HG02852 (cell line): Measurements from ENCODE around the gene PKM.

ENCODE experiments used
- ATAC-seq: cut with Tn5 transposase; IDR thresholded peaks from one replicate; pipeline ENCODE4 v1.9.1; 2021; ENCODE audit warnings: mild to moderate bottlenecking, moderate library complexity; ENCODE audit not compliant: unreplicated experiment

Gene PKM

DNA sequence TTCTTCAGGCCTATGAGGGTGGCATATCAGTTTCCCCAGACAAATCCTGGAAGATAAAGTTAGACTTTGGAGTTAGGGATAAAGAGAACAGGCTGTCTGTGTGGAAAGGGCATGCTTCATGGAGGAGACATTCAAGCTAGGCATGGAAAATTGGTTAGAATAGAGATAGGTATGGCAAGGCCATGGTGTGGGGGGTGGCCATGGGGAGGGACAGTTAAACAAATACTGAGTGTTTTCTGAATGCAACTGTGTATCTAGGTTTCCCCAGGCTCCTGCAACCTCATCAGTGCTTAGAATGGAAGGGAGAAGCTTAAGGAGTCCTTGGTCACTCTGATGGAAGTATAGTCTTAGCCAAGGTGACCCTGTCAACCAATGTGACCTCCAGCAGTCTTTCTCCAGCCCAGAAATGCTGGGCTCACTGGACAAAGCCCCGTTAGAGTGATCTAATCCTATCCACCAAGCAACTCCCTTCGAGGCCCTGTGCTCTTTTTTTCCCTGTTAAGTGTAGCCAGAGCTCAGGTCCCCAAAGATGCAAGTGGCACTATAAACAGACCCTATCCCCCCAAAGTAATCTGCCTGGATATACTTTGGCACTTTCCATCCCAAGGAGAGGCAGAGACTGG is 5.5 kb upstream of the PKM start:
- no peak for ATAC-seq

DNA sequence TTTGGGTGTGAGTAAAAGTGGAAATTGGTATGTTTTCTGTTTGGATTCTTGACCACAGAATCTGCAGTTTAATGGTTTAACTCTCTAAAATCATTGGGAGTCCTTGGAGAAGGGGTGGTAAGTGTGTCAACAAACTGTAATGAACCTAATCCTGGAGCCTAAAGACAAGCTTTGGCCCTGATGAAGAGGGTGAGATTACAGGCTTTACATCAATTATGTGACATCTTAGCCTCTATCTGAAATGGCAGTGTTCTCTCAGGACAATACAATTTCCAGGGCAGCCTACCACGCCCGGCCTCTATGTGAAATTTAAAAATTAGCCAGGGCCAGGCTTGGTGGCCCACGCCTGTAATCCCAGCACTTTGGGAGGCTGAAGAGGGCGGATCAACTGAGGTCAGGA is 4.3 kb upstream of the PKM start:
- ATAC-seq: no peak

DNA sequence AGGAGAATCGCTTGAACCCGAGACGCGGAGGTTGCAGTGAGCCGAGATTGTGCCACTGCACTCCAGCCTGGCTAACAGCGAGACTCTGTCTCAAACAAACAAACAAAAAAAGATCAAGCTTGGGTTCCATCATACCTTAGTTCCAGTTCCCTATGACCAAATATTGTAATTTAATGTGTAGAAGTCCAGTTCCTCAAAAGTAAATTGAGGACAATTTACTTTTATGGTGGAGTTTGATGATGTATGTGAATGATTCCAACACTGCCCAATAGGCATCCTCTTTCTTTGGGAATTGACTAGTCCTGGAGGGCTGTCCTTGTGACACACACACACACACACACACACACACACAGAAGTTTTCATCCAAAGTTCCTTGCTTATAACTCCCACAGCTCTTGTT is 2.8 kb upstream of the PKM start:
- no peak for ATAC-seq

DNA sequence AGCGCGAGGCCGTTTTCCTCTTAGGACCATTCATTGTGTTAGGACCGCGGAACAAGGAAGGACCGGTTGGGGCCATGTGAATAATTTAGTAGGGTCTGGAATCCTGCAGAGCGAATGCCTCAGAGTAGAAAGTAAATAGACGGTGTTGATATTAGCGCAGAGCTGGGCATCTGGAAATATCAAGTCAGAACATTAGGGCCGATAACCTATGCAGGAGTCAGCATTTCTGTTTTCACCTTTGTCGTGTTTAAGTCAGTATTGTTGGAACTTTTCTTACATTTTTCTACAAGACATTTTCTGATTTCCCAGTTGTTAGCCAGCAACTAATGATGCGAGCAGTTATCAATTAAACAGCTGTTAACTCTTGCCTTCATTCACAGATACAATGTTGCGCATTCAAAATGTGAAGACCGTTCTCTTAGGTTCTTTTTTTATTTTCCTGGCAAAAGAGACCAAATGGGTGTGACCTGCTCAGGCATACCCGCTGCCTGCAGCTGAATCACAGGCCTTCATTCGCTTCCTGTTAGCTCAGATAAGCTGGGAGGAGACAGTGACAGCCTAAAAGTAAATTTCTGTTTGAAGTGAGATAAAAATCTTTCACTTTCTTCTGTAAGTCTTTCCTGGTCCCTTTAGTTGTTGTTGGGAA is 966 bp upstream of the PKM start:
- ATAC-seq: no peak

DNA sequence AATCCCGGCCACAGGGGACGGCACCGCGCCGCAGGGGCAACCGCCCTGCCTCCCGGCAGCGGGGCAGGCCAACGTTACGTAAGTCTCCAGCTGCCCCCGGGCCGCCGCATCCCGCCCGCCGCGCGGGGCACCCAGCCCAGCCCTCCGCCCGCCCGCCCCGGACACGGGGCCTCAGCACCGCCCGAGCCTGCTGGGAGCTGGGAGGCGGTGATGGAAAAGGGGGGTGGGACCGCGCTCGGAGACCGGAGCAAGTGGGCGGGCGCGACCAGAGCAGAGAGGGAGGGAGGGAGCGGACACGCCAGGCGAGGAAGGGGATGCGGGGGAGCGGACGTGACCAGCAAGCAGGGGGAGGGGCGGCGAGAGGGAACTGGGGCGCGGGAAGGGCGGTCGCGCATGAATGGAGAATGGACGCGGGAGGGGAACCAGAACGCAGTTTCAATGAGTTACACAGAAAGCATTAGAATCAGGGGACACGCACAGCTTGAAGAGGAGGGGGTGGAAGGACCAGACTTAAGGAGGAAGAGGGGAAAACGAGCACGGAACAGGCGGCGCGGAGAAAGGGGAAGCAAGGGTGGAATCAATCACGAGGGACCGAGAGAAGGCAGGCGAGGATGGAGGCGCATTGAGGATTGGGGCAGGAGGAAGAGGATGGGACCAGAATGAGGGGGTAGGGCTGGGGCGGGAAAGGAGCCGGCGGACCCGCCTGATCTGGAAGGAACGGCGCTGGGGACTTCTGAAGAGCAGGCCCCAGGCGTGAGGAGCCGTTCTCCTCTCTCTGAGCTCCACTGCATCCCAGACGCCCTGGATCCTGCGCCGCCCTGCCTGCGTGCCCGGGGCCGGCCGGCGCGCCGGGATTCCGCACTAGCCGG is 559 bp downstream of the PKM start:
- peak; percentile 18 for ATAC-seq

DNA sequence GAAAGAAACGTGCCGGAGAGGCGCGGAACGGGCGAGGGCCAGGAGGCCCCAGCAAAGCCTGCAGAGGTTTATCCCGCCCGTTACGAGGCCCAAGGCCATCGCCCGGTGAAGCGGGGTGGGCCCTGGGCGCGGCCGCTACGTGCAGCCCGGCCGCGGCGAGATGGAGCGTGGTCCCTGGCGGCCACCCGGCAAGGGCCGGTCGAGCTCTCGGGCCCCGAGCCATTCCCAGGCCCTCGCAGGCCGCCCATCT is 1.1 kb downstream of the PKM start:
- no peak for ATAC-seq

DNA sequence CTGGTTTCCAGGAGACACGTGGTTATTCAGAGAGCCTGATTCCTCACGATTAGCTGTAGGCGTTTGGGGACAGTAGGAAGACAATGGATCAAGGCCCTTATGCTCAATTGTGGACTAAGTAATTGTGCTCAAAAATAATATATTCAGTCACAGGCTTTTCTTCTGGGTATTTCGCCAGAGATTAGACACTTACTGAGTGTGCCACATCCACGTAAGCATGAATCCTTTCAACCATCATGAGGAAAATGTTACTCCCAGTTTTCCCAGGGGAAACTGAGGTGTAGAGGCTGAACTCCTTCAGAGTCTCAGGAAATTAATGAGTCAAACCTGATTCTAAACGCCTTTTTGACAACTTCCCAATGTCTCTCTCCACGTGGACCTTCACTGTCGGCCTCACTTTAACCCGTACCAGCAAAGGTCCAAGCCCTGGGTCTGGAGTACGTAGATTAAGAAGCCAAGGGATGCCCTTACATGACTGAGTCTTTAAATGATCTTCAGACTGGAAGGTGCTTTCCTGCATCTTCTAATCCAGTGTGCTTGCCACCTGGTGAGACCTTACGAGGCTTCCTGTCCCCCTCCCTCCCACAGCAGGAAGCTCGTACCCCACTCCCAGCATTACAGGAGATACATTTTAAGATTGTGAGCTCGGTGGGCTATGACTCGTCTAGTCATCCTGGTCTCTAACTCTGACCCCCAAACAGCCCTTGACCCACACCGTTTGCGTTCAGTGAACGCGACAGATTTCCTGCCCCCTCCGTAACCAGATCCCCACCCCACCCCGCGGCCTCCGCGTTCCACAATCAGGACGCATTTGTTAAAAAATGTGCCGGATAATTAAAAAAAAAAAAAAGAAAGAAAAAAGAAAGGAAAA is 1.7 kb downstream of the PKM start:
- no peak for ATAC-seq

DNA sequence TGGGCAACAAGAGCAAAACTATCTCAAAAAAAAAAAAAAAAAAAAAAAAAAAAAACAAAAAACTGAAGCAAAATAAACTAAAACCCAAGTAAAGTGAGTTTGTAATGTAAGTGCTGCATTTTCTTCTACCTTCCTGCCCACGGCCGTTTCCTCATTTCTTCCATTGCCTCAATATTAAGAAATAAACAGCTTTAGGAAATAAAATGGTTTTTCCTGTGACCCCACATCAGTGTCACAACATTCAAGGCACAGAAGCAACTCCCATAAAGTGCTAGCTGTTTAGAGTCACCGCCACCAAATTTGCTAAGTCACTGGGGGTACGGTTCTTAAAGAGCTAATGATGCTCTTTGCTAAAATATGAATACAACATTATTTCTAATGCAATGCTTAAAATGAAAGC is 3.3 kb downstream of the PKM start:
- ATAC-seq: no peak

DNA sequence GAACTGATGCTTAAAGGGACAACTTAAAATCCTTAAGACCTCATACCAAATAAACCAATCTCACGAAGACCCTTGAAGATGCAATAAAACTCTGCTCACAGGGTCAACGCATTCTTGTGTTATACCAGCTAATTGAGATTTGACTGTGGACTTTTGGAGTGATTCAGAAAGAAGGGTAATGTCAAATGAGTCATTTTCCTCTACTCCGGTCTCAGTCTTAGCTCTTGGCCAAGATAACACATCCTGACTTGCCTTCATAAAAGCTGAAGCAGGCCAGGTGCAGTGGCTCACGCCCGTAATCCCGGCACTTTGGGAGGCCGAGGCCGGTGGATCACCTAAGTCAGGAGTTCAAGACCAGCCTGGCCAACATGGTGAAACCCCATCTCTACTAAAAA is 3.8 kb downstream of the PKM start:
- no peak for ATAC-seq

DNA sequence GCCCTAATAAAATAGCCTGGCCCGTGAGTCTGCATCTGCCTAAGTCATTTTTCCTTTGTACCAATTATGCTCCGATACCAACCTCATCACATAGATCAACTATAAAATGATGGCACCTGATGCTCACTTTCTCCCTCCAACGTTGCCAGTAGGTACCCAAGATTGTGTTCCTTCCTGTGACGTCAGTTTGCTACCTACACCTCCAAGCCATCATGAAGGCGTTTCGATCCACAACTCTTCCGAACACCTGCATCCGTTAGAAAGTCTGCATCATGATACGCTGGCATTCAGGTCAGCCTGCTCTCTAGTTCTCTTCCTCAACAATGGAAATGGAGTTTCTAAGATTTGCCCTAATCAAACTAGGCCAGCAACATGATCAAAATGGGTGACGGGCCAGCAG is 7.7 kb downstream of the PKM start:
- no peak for ATAC-seq

DNA sequence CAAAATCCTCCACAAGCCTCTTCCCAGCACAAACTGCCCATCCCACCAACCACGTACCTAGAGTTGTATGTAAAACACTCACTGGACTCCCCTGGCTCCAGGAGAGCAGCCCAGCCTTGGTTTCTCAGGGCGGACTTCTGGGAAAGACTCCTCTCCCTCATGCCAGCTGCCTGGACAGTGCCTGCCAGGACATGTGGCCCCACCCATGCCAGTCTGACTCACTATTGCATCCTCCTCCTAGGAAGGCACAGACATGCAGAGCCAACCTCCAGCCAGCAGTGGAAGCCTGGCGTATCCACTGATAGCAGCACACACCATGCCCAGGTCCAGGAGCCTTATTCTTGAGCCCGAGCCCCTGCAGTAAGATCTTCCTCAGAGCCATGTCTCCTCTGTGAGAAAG is 8.6 kb downstream of the PKM start:
- ATAC-seq: no peak

DNA sequence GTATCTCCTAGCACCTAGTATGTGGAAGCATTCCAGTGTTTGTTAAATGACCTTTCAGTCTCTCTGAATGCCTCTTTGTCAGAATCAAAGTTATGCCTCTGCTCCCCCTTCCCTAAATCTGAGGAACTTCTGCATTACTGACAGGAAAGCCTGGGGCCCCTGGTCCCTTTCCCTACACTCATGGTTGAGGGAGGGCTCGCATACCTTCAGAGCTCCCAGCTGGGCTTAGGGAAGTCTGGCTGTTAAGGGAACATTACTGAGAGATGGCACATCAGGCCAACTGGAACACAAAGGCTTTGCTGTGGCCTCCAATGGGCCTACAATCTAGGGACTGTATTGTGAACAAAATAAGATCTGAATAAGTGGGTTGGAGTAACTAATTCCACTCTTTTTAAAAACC is 10.3 kb downstream of the PKM start:
- no peak for ATAC-seq

DNA sequence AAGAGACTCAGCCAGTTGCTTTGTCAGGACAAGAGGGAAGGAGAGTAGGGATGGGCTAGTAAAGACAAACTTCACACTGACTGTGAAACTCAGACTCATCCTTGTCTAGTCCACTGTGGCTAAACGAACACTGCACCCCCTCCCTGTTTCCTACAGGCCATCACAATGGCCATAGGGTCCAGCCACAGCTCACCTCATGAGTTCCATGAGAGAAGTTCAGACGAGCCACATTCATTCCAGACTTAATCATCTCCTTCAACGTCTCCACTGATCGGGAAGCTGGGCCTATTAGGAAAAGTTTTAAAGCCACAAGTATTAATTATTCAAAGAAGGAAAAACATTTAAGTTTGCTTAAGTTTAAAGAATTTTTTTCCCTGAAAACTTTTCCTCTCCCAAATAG is 13.8 kb downstream of the PKM start:
- ATAC-seq: no peak

DNA sequence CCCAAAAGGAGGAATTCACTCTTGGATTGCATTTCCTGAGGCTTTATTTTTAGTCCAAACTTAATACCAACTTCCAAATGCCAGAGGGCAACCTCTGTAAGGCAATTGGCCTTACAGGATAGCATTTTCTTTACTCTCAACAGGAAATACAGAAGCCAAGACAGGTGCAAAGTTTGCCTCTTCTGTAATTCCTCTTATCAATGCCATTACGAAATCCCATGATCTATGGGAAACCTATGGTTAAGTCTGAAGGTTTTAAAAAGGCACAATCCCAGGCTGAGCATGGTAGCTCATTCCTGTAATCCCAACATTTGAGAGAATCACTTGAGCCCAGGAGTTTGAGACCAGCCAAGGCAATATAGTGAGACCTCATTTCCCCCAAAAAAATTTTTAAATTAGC is 14.9 kb downstream of the PKM start:
- no peak for ATAC-seq

DNA sequence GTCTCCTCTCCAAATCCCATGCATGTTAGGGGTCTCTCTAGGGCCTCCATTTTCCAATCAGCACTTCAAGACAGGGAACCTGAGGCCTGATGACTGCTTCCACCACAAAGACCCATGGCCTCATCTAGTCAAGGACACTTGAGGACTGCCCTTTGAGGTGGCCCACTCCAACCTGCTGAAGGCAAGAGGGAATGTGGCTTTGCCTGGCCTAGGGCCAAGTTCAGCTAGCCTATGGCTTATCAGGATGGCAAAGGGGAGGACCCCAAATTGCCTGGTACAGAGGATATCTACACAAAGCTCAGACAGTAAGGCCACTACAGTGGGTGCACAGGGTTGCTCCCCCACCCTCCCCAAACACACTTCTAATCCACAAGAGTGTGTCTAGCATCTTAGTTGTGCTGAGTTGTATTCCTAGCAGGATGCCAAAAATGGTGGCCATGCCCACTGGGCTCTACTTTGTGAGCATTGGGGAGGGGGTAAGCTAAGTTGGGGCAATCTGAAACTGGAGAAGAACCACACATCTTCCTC is 23.4 kb downstream of the PKM start:
- ATAC-seq: no peak

DNA sequence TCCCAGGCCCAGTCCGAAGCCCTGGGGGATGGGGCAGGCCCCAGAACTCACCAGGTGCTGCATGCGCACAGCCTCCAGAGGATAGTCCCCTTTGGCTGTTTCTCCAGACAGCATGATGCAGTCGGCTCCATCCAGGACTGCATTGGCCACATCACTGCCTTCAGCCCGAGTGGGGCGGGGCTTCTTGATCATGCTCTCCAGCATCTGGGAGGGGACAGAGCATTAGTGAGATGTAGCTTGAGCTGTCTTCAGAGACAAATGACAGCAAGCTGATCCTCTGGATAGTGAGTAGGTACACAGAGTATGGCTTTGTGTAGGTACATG is 24.4 kb downstream of the PKM start:
- ATAC-seq: no peak

DNA sequence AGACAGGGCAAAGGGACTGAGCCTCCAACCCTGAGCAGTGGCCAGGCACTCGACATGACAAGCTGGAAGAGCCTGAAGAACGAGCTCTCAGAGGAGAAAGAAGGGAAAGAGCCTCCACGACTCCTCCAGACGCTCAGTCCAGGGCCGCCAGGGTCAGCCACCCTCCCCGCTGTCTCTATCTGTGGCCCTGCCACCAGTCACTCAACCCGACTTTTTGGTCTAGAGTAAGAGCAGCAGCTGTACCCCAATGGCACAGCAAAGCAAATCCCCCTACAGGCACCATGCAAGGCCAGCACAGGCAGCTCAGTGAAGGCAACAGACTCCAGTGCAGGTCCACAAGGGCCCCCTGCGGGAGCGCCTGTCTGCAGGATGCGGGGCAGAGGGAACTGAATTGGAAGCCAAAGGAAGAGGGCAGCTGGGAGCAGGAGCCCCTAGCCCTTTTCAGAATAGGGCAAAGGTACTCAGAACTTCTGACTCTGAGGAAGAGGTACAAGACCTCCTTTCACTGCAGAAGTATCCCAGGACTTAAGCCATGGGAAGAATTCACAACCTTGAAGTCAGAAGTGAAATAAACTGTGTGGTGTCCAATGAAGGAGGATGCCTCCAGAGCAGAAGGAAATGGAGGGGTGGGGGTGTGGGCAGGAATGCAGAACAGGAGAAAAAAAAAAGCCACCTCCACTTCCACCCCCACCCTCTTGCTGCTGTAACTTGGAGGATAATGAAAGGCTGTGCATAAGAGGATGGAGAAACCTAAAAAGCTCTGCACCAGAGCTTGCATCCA is 24.9 kb downstream of the PKM start:
- ATAC-seq: no peak

DNA sequence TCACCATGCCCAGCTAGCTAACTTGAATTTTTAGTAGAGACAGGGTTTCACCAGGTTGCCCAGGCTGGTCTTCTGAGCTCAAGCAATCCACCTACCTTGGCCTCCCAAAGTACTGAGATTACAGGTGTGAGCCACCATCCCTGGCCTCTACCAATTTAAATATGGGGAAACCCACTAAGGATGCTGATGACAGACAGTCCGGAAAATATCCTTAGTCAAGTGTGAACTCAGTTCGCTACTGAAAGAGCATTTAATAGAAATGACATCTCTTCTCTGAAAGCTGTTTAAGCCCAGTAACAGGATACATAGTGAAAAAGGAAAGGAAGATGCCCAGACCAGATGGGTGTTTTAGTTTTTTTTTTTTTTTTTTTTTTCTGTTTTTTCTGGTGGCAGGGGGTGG is 25.7 kb downstream of the PKM start:
- no peak for ATAC-seq

DNA sequence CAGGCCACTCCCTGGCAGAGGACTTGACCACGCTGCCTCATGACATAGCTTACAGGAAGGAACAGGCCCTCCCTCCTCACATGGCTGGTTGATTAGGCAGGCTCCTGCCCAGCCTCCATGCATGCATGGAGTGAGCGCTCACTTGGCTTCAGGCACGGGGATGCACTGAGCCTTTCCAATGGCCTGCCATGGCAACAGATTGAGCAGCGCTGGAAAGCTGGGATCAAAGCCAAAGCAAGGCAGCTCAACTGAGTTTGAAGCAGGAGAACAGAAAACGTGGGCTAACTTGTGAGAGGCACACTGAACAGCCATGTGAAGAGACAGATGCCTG is 27.5 kb downstream of the PKM start:
- no peak for ATAC-seq

DNA sequence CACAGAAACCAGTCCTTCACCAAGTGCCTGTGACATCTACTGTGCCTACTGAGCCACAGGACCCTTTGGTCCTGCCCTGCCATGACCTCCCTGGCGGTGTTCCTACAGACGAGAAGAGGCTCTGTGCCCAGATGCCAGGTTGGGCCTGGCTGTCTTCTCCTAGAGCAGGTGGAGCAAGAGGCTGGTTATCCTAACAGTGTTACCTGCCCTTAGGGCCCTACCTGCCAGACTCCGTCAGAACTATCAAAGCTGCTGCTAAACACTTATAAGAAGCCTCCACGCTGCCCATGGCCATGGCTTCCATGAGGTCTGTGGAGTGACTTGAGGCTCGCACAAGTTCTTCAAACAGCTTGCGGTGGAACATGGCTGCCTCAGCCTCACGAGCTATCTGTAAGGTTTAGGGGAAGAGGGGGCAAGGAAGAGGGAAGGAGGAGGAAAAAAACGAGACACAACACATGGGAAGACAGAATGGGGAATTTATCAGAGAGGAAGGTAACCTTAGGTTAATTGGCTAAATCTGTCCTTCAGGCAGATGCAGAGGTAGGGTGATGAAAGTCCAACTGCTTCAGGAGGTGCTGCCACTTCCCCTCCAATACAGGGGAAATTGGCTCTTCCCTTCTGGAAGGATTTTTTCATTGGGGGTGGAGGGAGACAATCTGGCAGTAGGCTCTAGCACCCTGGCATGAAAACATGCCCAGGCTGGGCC is 28.0 kb downstream of the PKM start:
- ATAC-seq: no peak
